H1 (cell line): ENCODE results near the gene CD28. TPM values are rescaled to one million over a fixed set of nuclear protein-coding genes. Genes with fewer than 3 reads are reported as not detected.

Source experiments
- GABPA ChIP-seq: IDR thresholded peaks from 2 replicates; pipeline ENCODE4 v1.6.1; 2011; ENCODE audit warnings: mild to moderate bottlenecking, low read length, moderate library complexity, borderline replicate concordance; ENCODE audit not compliant: insufficient read depth
- polyA plus RNA-seq, 7 experiments: library from polyadenylated mRNA; depleted of rRNA in 3 of 7; stranded (reverse) in 5 of 7; unstranded in 2 of 7; fragments of >200 nt in 5 of 7; fragments of 200-250 nt in 2 of 7; gene quantifications; 1 replicate in 5 of 7; 2 replicates in 1 of 7; 4 replicates in 1 of 7; pipeline versions ENCODE4 v1.2.1 to v1.2.3, GENCODE V29; 2011 to 2013; ENCODE audit warnings: missing spikeins in 2 of 7, mixed read lengths in 2 of 7
- total RNA-seq: library from RNA; stranded (reverse); fragmentation: NEBNext Ultra II Directional; extraction: Animal tissue kit (Norgen Biotek cat#: 25700); gene quantifications from 2 replicates; pipeline ENCODE4 v1.2.1, GENCODE V29; 2021

CD28 gene
- total and polyA plus RNA-seq, 2 of the 8 experiments (the other 6 are each of a cell fraction or from before 2014, with no cell fraction given): not detected

- no peak for TF ChIP-seq GABPA
Measured at GRCh38 chr2:203661279-203661908, 45.0 kb upstream of the CD28 start (continued).
